GM10266 (cell line): ENCODE measurements around the gene UGT2B15.

Source experiments
- DNase-seq: peaks from one replicate; pipeline ENCODE4 v3.0.0; 2012; ENCODE audit errors: extremely low spot score
- TF ChIP-seq, protein P1 (sequence below): IDR thresholded peaks from 2 replicates; pipeline ENCODE4 v1.5.1; 2012; ENCODE audit warnings: mild to moderate bottlenecking, low read depth; ENCODE audit not compliant: control insufficient read depth, insufficient read depth; ENCODE audit errors: missing control alignments

The UGT2B15 gene

DNA sequence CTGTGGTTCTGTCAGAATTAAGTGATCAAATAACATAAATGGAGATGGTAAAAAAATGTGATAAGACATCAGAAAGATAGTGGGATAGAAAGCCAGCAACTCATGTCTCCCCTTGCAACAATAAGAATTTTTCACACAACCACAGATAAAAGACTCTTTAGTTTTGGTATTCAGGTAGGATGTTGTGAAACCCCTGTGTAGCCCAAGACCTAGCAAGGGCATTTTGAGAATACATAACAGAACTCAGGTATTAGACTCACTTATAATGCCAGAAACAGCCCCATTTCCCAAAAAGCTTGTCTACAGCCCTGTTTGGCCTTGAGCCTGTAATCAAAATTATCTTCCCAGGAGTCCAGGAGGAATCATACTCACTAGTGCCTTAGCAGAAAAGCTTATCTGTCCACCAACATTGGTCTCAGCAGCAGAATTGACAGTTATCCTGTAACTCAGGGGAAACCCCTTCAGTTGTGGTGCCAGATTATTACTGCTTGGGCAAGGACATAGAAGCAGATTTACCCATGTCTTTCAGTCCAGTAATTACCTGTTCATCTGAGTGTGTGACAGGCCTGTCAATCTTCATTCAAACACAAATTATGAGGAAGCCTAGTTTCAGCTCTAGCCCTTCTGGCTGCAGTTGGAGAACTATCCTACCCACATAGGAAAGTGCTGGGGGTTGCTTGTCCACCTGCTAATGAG is 53.3 kb downstream of the UGT2B15 start:
- TF ChIP-seq, protein P1, sequence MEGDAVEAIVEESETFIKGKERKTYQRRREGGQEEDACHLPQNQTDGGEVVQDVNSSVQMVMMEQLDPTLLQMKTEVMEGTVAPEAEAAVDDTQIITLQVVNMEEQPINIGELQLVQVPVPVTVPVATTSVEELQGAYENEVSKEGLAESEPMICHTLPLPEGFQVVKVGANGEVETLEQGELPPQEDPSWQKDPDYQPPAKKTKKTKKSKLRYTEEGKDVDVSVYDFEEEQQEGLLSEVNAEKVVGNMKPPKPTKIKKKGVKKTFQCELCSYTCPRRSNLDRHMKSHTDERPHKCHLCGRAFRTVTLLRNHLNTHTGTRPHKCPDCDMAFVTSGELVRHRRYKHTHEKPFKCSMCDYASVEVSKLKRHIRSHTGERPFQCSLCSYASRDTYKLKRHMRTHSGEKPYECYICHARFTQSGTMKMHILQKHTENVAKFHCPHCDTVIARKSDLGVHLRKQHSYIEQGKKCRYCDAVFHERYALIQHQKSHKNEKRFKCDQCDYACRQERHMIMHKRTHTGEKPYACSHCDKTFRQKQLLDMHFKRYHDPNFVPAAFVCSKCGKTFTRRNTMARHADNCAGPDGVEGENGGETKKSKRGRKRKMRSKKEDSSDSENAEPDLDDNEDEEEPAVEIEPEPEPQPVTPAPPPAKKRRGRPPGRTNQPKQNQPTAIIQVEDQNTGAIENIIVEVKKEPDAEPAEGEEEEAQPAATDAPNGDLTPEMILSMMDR = no peak
- DNase-seq = no peak

DNA sequence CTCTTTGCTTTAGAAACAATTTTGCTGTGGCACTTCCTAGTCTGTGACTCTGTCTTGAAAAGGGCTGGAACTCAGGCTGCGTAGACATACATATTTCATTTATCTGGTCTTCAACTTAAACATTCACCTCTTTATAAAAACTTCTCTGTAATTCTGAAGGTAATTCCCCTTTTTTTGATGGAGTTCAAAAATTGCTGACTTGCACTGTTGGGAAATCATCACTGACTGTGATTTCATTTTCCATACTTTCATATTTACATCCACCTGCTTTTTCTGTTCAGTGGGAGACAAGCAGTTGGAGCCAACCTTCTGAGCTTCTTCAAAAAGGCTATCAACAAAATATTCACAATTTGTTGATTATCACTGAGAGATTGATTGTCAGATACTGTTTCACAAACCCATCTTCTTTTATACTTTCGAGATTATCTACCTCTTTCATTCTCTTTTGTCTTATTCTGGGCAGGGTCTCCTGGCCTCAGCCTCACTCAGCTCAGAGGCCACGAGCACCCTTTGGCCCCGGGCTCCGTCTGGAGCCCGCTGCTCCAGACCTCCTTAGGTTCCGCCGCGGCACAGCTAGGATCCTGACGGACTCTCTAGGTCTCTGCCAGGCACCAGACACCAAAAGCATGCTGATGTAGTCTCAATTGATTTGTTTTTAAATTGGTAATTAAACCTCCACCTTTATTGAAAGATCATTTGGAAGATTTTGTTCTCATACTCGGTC is 54.6 kb downstream of the UGT2B15 start:
- DNase-seq = no peak
- TF ChIP-seq, protein P1 = no peak

DNA sequence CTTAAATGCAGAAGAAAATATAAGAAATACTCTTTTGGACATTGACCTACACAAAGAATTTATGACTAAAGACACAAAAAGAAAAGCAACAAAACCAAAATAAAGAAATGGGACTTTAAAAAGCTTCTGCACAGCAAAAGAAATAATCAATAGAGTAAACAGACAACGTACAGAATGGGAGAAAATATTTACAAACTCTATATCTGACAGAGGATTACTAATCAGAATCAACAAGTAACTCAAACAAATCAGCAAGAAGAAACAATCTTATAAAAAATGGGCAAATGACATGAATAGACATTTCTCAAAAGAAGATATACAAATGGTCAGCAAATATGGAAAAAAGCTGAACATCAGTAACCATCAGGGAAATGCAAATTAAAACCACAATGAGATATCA is 56.7 kb downstream of the UGT2B15 start:
- TF ChIP-seq, protein P1 = no peak
- DNase-seq = no peak

DNA sequence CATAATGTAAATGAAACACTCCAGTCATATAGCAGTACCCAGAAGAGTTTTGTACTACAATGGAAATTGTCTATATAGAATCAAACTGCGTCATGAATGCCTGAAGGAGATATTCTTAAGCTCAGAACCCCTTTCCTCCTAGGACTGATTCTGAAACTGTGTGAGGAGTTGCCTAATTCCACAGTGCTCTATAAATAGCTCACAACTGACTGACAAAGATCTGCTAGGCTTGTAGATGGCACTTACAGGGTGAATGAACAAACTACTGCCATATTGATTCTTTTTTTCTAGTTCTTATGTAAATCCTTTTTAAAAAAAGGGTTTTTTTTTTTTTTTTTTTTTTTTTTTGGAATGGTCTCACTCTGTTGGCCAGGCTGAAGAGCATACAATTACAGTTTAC is 64.2 kb downstream of the UGT2B15 start:
- no peak for DNase-seq
- TF ChIP-seq, protein P1 = no peak

DNA sequence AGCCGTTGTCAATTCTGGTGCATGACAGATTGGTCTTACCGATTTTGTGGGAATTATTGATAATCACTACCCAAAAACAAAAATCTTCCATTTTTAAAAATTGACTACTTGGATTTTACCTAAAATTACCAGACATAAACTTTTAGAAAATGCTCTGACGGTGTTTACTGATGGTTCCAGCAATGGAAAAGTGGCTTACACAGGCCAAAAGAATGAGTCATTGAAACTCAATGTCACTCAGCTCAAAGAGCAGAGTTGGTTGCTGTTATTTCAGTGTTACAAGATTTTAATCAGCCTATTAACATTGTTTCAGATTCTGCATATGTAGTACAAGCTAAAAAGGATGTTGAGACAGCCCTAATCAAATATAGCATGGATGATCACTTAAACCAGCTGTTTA is 71.3 kb downstream of the UGT2B15 start:
- TF ChIP-seq, protein P1 = no peak
- no peak for DNase-seq

DNA sequence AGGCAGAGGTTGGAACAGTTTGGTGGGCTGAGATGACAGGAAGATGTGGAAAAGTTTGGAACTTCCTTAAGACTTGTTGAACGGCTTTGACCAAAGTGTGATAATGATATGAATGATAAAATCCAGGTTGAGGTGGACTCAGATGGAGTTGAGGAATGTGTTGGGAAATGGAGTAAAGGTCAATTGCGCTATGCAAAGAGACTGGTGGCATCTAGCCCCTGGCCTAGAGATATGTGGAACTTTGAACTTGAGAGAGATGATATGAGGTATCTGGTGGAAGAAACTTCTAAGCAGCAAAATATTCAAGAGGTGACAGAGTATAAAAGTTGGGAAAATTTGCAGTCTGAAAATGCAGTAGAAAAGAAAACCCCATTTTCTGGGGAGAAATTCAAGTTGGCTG is 73.0 kb downstream of the UGT2B15 start:
- TF ChIP-seq, protein P1 = no peak
- DNase-seq = no peak
